Esophagus squamous epithelium (tissue), 4 donors: ENCODE measurements around the gene PLEKHA4.

Source experiments
- POLR2A ChIP-seq, 4 donors: fragments of 450-650 bp; IDR thresholded peaks; one replicate each; pipeline ENCODE4 v1.6.1; 2017; ENCODE audit warnings: antibody characterized with exemption in 4 of 4, mild to moderate bottlenecking in 4 of 4, moderate library complexity in 3 of 4
- TF ChIP-seq, protein P1 (sequence below), 6 experiments: fragments of 450-650 bp in 4 of 6; fragments of 200-600 bp in 2 of 6; sonication (generic) in 2 of 6; IDR thresholded peaks; one replicate each; pipeline ENCODE4 v1.5.1; 2016 to 2019; ENCODE audit warnings: antibody characterized with exemption in 6 of 6, mild to moderate bottlenecking in 4 of 6, moderate library complexity in 4 of 6

DNA sequence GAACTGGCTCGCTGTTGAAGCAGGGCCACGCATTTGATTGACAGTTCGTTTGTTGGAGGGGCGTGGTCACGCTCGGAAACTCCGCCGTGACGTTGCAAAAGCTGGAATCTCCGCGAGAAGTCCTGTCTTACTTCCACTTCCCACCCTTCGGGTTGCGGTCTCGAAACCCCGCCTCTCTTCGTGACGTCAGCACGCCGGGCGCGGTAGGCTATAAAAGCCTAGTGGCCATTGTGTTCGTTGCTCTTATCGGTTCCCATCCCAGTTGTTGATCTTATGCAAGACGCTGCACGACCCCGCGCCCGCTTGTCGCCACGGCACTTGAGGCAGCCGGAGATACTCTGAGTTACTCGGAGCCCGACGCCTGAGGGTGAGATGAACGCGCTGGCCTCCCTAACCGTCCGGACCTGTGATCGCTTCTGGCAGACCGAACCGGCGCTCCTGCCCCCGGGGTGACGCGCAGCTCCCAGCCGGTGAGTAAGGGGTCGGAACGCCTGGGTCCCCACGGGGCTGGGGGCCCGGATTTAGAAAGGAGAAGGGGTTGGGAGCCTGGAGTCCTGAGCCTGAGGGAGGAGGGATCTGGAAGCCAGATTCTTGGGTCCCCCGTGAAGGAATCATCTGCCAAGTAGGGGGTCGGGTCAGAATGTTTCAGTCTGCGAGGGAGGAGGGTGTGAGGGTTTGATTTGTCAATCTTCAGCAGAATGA is 3.9 kb upstream of the PLEKHA4 start, which contains the start of gene PPP1R15A:
- TF ChIP-seq POLR2A (IDR thresholded peaks at IDR 0.05), result peak; percentile 60 to 100 (median 92)
- TF ChIP-seq, protein P1, sequence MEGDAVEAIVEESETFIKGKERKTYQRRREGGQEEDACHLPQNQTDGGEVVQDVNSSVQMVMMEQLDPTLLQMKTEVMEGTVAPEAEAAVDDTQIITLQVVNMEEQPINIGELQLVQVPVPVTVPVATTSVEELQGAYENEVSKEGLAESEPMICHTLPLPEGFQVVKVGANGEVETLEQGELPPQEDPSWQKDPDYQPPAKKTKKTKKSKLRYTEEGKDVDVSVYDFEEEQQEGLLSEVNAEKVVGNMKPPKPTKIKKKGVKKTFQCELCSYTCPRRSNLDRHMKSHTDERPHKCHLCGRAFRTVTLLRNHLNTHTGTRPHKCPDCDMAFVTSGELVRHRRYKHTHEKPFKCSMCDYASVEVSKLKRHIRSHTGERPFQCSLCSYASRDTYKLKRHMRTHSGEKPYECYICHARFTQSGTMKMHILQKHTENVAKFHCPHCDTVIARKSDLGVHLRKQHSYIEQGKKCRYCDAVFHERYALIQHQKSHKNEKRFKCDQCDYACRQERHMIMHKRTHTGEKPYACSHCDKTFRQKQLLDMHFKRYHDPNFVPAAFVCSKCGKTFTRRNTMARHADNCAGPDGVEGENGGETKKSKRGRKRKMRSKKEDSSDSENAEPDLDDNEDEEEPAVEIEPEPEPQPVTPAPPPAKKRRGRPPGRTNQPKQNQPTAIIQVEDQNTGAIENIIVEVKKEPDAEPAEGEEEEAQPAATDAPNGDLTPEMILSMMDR (IDR thresholded peaks at IDR 0.05), result peak in 5 of 6 experiments; percentile 13 to 57 (median 46)
